ENCODE results near the gene GPR18.

GPR18 gene

DNA sequence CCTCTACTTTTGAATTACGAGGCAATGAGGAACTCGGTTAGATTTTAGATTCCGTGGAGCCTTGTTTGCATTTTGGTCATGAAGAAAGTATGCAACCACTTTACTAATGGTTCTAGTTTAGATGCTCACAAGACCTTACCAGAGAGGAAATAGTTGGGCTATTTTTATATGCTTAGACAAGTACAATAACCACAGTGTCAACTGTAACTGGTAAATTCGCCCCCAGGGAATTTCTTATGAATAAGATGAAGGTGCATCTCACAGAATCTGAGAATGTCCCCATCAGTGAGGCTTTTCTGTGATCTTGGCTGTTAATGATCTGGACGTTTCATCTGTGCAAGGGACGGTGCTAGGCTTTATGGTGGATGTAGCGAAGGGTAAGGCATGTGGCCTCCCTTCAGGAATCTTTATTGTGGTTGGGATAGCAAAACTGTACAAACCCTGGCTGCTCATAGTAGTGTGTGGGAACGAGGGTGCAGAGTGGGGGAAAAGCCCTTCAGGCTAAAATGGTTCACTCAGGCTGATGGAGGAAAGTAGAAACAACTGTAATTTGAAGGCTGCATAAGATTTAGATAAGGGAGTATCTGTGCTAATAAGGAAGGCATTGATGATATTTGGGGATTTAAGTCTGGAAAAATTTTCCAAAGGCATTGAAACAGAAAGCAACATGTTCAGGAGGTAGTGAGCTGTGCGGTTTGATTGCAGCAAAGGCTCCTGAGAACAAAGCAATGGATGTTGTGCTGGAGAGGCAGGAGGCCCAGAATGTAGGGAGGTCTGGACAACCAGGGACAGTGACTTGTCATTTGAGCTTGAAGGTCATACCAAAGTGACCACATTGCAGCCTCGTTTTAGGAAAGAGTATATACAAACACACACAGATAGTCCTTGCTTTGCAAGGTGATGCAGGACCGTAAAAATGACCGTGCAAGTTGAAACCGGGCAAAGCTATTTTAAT lies 29.2 kb downstream of the GPR18 start:
- H3K27ac ChIP-seq = no peak overlapping the region
- TF ChIP-seq ZFX (IDR thresholded peaks at IDR 0.05) = no peak
- TF ChIP-seq, protein P1, sequence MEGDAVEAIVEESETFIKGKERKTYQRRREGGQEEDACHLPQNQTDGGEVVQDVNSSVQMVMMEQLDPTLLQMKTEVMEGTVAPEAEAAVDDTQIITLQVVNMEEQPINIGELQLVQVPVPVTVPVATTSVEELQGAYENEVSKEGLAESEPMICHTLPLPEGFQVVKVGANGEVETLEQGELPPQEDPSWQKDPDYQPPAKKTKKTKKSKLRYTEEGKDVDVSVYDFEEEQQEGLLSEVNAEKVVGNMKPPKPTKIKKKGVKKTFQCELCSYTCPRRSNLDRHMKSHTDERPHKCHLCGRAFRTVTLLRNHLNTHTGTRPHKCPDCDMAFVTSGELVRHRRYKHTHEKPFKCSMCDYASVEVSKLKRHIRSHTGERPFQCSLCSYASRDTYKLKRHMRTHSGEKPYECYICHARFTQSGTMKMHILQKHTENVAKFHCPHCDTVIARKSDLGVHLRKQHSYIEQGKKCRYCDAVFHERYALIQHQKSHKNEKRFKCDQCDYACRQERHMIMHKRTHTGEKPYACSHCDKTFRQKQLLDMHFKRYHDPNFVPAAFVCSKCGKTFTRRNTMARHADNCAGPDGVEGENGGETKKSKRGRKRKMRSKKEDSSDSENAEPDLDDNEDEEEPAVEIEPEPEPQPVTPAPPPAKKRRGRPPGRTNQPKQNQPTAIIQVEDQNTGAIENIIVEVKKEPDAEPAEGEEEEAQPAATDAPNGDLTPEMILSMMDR (conservative IDR thresholded peaks at IDR 0.05) = no peak

DNA sequence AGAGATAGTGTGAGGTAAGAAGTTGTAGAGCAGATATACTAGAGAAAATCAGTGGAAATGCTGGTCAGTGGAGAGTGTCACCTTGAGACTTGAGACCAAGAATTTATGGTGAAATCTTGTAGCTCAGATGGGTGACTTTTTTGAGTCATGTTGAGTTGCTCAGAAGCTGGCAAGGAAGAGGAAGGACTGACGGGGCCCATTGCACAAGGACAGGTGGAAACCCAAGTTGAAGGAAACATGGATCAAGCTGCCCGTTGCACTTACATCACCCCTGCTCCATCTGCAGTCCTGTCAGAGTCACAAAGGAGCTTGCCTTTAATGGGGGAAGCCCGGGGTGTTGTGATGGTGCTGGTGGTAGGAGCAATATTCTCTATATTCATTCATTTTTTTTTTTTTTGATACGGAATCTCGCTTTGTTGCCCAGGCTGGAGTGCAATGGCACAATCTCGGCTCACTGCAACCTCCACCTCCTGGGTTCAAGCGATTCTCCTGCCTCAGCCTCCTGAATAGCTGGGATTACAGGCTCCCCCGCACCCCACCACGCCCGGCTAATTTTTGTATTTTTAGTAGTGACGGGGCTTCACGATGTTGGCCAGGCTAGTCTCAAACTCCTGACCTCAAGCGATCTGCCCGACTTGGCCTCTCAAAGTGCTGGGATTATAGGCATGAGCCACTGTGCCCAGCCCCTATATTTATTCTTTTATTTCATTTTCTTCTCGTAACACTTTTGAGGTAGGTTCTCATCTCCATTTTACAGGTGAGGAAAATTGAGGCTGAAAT lies 30.1 kb downstream of the GPR18 start:
- H3K27ac ChIP-seq = no peak overlapping the region

GRCh38 chr13:99227331-99227900 lies 30.8 kb downstream of the GPR18 start:
- no peak overlapping the region for H3K27ac ChIP-seq
- TF ChIP-seq, protein P1 (conservative IDR thresholded peaks at IDR 0.05) = no peak
- no peak for TF ChIP-seq ZFX (IDR thresholded peaks at IDR 0.05)

More for the DNA sequence above, 30.1 kb downstream of the GPR18 start:
- TF ChIP-seq, protein P1 (conservative IDR thresholded peaks at IDR 0.05) = no peak
- TF ChIP-seq ZFX (IDR thresholded peaks at IDR 0.05) = no peak

DNA sequence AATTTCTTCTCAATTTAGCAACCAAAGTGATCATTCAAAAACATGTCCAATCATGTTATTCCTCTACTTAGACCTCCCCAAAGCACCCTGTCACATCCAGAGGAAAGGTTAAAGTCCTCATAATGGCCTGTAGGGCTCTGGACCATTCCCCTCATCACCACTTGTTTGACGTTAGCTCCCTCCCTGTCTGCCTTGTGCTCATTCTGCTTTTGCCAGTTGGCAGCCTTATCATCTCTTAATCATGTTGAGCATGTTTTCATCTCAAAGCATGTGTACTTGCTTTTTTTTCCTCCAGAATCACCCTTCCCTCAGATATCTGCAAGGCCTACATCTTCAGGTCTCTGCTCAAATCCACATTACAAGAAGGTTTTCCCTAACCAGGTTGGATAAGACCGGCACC lies 31.7 kb downstream of the GPR18 start:
- TF ChIP-seq ZFX (IDR thresholded peaks at IDR 0.05) = no peak
- TF ChIP-seq, protein P1 (conservative IDR thresholded peaks at IDR 0.05) = no peak
- H3K27ac ChIP-seq = no peak overlapping the region

DNA sequence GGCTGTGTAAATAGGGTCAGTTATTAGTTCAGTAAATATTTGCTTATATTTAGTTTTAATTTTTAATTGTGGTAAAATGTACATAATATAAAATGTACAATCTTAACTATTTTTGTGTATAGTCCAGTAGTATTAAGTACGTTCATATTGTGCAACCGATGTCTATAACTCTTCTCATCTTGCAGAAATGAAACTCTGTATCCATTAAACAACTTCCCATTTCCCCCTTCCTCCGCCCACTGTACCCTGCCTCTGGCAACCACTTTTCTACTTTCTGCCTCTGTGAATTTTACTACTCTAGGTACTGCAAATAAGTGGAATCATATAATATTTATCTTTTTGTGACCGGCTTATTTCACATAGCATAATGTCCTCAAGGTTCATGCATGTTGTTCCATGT lies 33.1 kb downstream of the GPR18 start:
- H3K27ac ChIP-seq = no peak overlapping the region
- no peak for TF ChIP-seq ZFX (IDR thresholded peaks at IDR 0.05)
- TF ChIP-seq, protein P1 (conservative IDR thresholded peaks at IDR 0.05) = no peak

DNA sequence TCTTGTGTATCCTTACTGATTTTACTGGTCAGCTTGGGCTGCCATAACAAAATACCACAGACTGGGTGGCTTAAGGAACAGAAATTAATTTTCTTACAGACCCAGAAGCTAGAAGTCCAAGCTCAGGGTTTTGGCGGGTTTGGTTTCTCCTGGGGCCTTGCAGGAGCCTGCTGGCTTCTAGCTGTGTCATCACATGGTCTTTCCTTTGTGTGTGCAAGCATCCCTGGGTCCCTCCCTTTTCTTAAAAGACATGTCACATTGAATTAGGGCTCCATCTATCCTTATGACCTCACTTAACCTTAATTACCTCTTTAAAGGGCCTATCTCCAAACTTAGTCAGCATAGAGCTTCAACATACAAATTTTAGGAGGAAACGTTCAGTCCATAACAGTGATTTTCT lies 34.2 kb downstream of the GPR18 start:
- TF ChIP-seq ZFX (IDR thresholded peaks at IDR 0.05) = no peak
- TF ChIP-seq, protein P1 (conservative IDR thresholded peaks at IDR 0.05) = no peak
- no peak overlapping the region for H3K27ac ChIP-seq
